ENCODE results near the gene PAGE2B.
"Not testable (repeated sequence)": the region's sequence is repeated elsewhere in the genome, so short reads cannot be mapped to it uniquely, and the experiment has no call there.

The PAGE2B gene

GRCh38 chrX:55111578-55112254, 36.9 kb downstream of the PAGE2B start:
- WGBS, result 69% methylated on average over 7 of the region's 8 CpGs
- no peaks in the 10 kb centered on the region for H3K36me3 ChIP-seq (ENCODE audit: insufficient read depth, low read length)
- H3K27me3 ChIP-seq (ENCODE audit: insufficient read depth, low read length), result no peaks in the 10 kb centered on the region; the same call in 1 of the 2 replicates
- no peak overlapping the region for H3K4me3 ChIP-seq (ENCODE audit: low read length)
- H3K9me3 ChIP-seq (ENCODE audit: insufficient read depth, low read depth, low read length), result no peaks in the 10 kb centered on the region
- no peak overlapping the region for H3K27ac ChIP-seq (ENCODE audit: low read depth, low read length)
- no peaks in the 10 kb centered on the region for H3K4me1 ChIP-seq (ENCODE audit: insufficient read depth, low read length)
- no peak overlapping the region for H3K9ac ChIP-seq (ENCODE audit: low read depth, low read length)

- H3K9ac ChIP-seq (ENCODE audit: low read depth, low read length); H3K27me3 ChIP-seq (ENCODE audit: insufficient read depth, low read length); H3K4me3 ChIP-seq (ENCODE audit: low read length); H3K27ac ChIP-seq (ENCODE audit: low read depth, low read length); H3K36me3 ChIP-seq (ENCODE audit: insufficient read depth, low read length); H3K9me3 ChIP-seq (ENCODE audit: insufficient read depth, low read depth, low read length); H3K4me1 ChIP-seq (ENCODE audit: insufficient read depth, low read length): not testable (repeated sequence)
- 88% methylated on average over 7 of the region's 7 CpGs for WGBS
Observed at GRCh38 chrX:55116589-55116988, 41.8 kb downstream of the PAGE2B start.

- H3K36me3 ChIP-seq (ENCODE audit: insufficient read depth, low read length), result no peaks in the 10 kb centered on the region
- 74% methylated on average over 2 of the region's 3 CpGs for WGBS
- no peaks in the 10 kb centered on the region for H3K4me1 ChIP-seq (ENCODE audit: insufficient read depth, low read length)
- H3K27ac ChIP-seq (ENCODE audit: low read depth, low read length), result no peak overlapping the region
- H3K9me3 ChIP-seq (ENCODE audit: insufficient read depth, low read depth, low read length), result no peaks in the 10 kb centered on the region
- no peaks in the 10 kb centered on the region for H3K27me3 ChIP-seq (ENCODE audit: insufficient read depth, low read length)
- no peak overlapping the region for H3K9ac ChIP-seq (ENCODE audit: low read depth, low read length)
- no peak overlapping the region for H3K4me3 ChIP-seq (ENCODE audit: low read length)
Observed at GRCh38 chrX:55118574-55118973, 43.7 kb downstream of the PAGE2B start.

- Histone ChIP-seq H3K9ac (ENCODE audit: low read depth, low read length) (no peak overlapping the region), H3K4me3 (ENCODE audit: low read length) (no peak overlapping the region), H3K36me3 (ENCODE audit: insufficient read depth, low read length) (no peaks in the 10 kb centered on the region), H3K27ac (ENCODE audit: low read depth, low read length) (no peak overlapping the region), H3K27me3 (ENCODE audit: insufficient read depth, low read length) (no peaks in the 10 kb centered on the region), H3K4me1 (ENCODE audit: insufficient read depth, low read length) (no peaks in the 10 kb centered on the region), H3K9me3 (ENCODE audit: insufficient read depth, low read depth, low read length) (no peaks in the 10 kb centered on the region)
Observed at GRCh38 chrX:55119271-55119670, 44.4 kb downstream of the PAGE2B start.

- no peaks in the 10 kb centered on the region for H3K27me3 ChIP-seq (ENCODE audit: insufficient read depth, low read length)
- H3K9ac ChIP-seq (ENCODE audit: low read depth, low read length), result no peak overlapping the region
- H3K4me3 ChIP-seq (ENCODE audit: low read length), result no peak overlapping the region
- no peaks in the 10 kb centered on the region for H3K9me3 ChIP-seq (ENCODE audit: insufficient read depth, low read depth, low read length)
- no peaks in the 10 kb centered on the region for H3K4me1 ChIP-seq (ENCODE audit: insufficient read depth, low read length)
- no peak overlapping the region for H3K27ac ChIP-seq (ENCODE audit: low read depth, low read length)
- no peaks in the 10 kb centered on the region for H3K36me3 ChIP-seq (ENCODE audit: insufficient read depth, low read length)
- WGBS, result 75% methylated on average over 1 of the region's 1 CpG
Observed at GRCh38 chrX:55119712-55120111, 44.9 kb downstream of the PAGE2B start.

- H3K9me3 ChIP-seq (ENCODE audit: insufficient read depth, low read depth, low read length), result no peaks in the 10 kb centered on the region
Observed at GRCh38 chrX:55120761-55121358, 46.0 kb downstream of the PAGE2B start.

GRCh38 chrX:55123900-55124299, 49.1 kb downstream of the PAGE2B start:
- 98% methylated on average over 7 of the region's 7 CpGs for WGBS
- Histone ChIP-seq H3K4me1 (ENCODE audit: insufficient read depth, low read length) (no peaks in the 10 kb centered on the region), H3K9me3 (ENCODE audit: insufficient read depth, low read depth, low read length) (no peaks in the 10 kb centered on the region), H3K9ac (ENCODE audit: low read depth, low read length) (no peak overlapping the region), H3K4me3 (ENCODE audit: low read length) (no peak overlapping the region), H3K36me3 (ENCODE audit: insufficient read depth, low read length) (no peaks in the 10 kb centered on the region), H3K27me3 (ENCODE audit: insufficient read depth, low read length) (no peaks in the 10 kb centered on the region), H3K27ac (ENCODE audit: low read depth, low read length) (no peak overlapping the region)

More at GRCh38 chrX:55120761-55121358, 46.0 kb downstream of the PAGE2B start:
- H3K27ac ChIP-seq (ENCODE audit: low read depth, low read length), result no peak overlapping the region; the same call in 1 of the 2 replicates
- no peak overlapping the region for H3K4me3 ChIP-seq (ENCODE audit: low read length)
- H3K27me3 ChIP-seq (ENCODE audit: insufficient read depth, low read length), result no peaks in the 10 kb centered on the region
- no peak overlapping the region for H3K9ac ChIP-seq (ENCODE audit: low read depth, low read length)
- no peaks in the 10 kb centered on the region for H3K4me1 ChIP-seq (ENCODE audit: insufficient read depth, low read length)
- no peaks in the 10 kb centered on the region for H3K36me3 ChIP-seq (ENCODE audit: insufficient read depth, low read length)
- 84% methylated on average over 2 of the region's 2 CpGs for WGBS

- 100% methylated on average over 1 of the region's 2 CpGs for WGBS
- Histone ChIP-seq H3K27ac (ENCODE audit: low read depth, low read length) (no peak overlapping the region), H3K9me3 (ENCODE audit: insufficient read depth, low read depth, low read length) (no peaks in the 10 kb centered on the region), H3K9ac (ENCODE audit: low read depth, low read length) (no peak overlapping the region), H3K4me1 (ENCODE audit: insufficient read depth, low read length) (no peaks in the 10 kb centered on the region), H3K4me3 (ENCODE audit: low read length) (no peak overlapping the region), H3K27me3 (ENCODE audit: insufficient read depth, low read length) (no peaks in the 10 kb centered on the region), H3K36me3 (ENCODE audit: insufficient read depth, low read length) (no peaks in the 10 kb centered on the region)
Observed at GRCh38 chrX:55127692-55128091, 52.9 kb downstream of the PAGE2B start.
